ENCODE results near the gene P4HB. TPM values are rescaled to one million over a fixed set of nuclear protein-coding genes. Genes with fewer than 3 reads are reported as not detected.

P4HB gene
- polyA plus RNA-seq, 1 of the 3 experiments (the other 2 are of a cell fraction): 165 TPM

DNA sequence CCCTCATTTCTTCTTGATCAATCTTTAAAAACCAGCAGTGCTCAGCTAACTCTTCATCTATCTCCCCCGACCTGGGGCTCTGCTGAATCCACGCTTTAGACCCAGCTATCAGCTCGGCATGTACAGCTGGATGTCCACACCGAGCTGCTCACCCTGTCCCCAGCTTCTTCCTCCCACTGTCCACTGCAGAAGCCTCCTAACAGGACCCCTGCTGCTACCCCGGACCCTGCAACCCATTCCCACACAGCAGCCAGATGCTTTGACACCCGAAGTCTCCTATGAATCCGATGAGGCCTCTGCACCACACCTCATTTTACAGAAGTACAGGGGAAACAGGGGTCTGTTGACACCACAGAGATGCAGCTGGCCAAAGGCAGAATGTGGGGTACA is 42.6 kb downstream of the P4HB start (continued):
- TF ChIP-seq, protein P1, sequence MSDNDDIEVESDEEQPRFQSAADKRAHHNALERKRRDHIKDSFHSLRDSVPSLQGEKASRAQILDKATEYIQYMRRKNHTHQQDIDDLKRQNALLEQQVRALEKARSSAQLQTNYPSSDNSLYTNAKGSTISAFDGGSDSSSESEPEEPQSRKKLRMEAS (IDR thresholded peaks at IDR 0.05; ENCODE audit: low read depth): no peak
- TF ChIP-seq MEF2A (IDR thresholded peaks at IDR 0.05; ENCODE audit: borderline replicate concordance, low read depth) (no peak), JUND (IDR thresholded peaks at IDR 0.05) (no peak)

- CTCF ChIA-PET: interaction anchor here (1.0 to 1.7 kb wide), 5 partner anchors 10 to 144 kb away, joined by 3 to 6 read pairs (median 3); no protein-coding TSS in a partner anchor
- Histone ChIP-seq H3K36me3 (replicated peaks in 1 of 2; ENCODE audit: control insufficient read depth in 1 of 2, insufficient read depth in 2 of 2, low read length in 1 of 2) (no peaks in the 10 kb centered on the region), H3K9me3 (no peaks in the 10 kb centered on the region), H3K27me3 (ENCODE audit: insufficient read depth) (peaks cover 6% of the 10 kb centered on the region), H3K4me2 (no peak overlapping the region), H3K4me1 (ENCODE audit: control insufficient read depth in 1 of 2, insufficient read depth in 2 of 2, low read depth in 1 of 2, low read length in 1 of 2) (peaks cover 0 to 30% of the 10 kb centered on the region in 2 experiments; a peak in 1 of 4 replicates), H3K27ac (ENCODE audit: low read depth in 2 of 2, low read length in 1 of 2) (no peak overlapping the region), H3K79me2 (ENCODE audit: insufficient read depth) (no peaks in the 10 kb centered on the region), H3K9me2 (no peaks in the 10 kb centered on the region), H3K9ac (no peak overlapping the region), H2AFZ (ENCODE audit: low read depth) (no peak overlapping the region), H3K4me3 (ENCODE audit: low read depth in 2 of 2, low read length in 1 of 2) (no peak overlapping the region), H4K20me1 (ENCODE audit: insufficient read depth) (no peaks in the 10 kb centered on the region), H3F3A (replicated peaks; ENCODE audit: insufficient read depth) (no peaks in the 10 kb centered on the region)
- no peak for TF ChIP-seq MEF2A (IDR thresholded peaks at IDR 0.05; ENCODE audit: borderline replicate concordance, low read depth)
- no peak for TF ChIP-seq POLR2AphosphoS5 (IDR thresholded peaks at IDR 0.05; ENCODE audit: low read depth, low read length)
- WGBS (ENCODE audit: low lambda C conversion rate): 74% methylated on average over 2 of the region's 2 CpGs
- no peak for DNase-seq
- POLR2A ChIA-PET: interaction anchor here (0.7 to 1.9 kb wide), 4 partner anchors 9 to 45 kb away, joined by 3 to 6 read pairs (median 3); partner anchors contain the start of genes MCRIP1 and P4HB
These were observed 44.7 kb downstream of the P4HB start for GRCh38 chr17:81815646-81815986.

- Histone ChIP-seq H3K9ac (no peak overlapping the region), H3K79me2 (ENCODE audit: insufficient read depth) (no peaks in the 10 kb centered on the region), H3F3A (replicated peaks; ENCODE audit: insufficient read depth) (no peaks in the 10 kb centered on the region), H3K9me3 (no peaks in the 10 kb centered on the region), H3K4me1 (ENCODE audit: control insufficient read depth in 1 of 2, insufficient read depth in 2 of 2, low read depth in 1 of 2, low read length in 1 of 2) (peaks cover 0 to 30% of the 10 kb centered on the region in 2 experiments; a peak in 1 of 4 replicates), H3K27ac (ENCODE audit: low read depth in 2 of 2, low read length in 1 of 2) (no peak overlapping the region), H3K4me3 (ENCODE audit: low read depth in 2 of 2, low read length in 1 of 2) (no peak overlapping the region), H2AFZ (ENCODE audit: low read depth) (no peak overlapping the region), H4K20me1 (ENCODE audit: insufficient read depth) (no peaks in the 10 kb centered on the region), H3K36me3 (replicated peaks in 1 of 2; ENCODE audit: control insufficient read depth in 1 of 2, insufficient read depth in 2 of 2, low read length in 1 of 2) (no peaks in the 10 kb centered on the region), H3K27me3 (ENCODE audit: insufficient read depth) (peaks cover 11% of the 10 kb centered on the region), H3K9me2 (no peaks in the 10 kb centered on the region), H3K4me2 (no peak overlapping the region)
- 69% methylated on average over 14 of the region's 24 CpGs for WGBS (ENCODE audit: low lambda C conversion rate)
- DNase-seq: no peak
- POLR2A ChIA-PET: interaction anchor here (0.8 to 1.9 kb wide), 3 partner anchors 9 to 46 kb away, joined by 3 to 6 read pairs (median 3); partner anchors contain the start of genes MCRIP1 and P4HB
- TF ChIP-seq POLR2AphosphoS5 (IDR thresholded peaks at IDR 0.05; ENCODE audit: low read depth, low read length) (no peak), YY1 (IDR thresholded peaks at IDR 0.05; ENCODE audit: low read depth) (no peak), TEAD4 (IDR thresholded peaks at IDR 0.05; ENCODE audit: borderline replicate concordance, insufficient read depth) (no peak), RFX5 (IDR thresholded peaks at IDR 0.05; ENCODE audit: low read length) (no peak), TAF1 (IDR thresholded peaks at IDR 0.05; ENCODE audit: borderline replicate concordance, low read depth, low read length) (no peak), USF1 (IDR thresholded peaks at IDR 0.05; ENCODE audit: borderline replicate concordance, low read depth) (no peak), FOXJ3 (CRISPR knock-in tag; IDR thresholded peaks at IDR 0.05) (no peak), EZH2phosphoT487 (IDR thresholded peaks at IDR 0.05; ENCODE audit: borderline replicate concordance, low read depth) (no peak), RAD21 (IDR thresholded peaks at IDR 0.05; ENCODE audit: low read length) (no peak), NFIC (IDR thresholded peaks at IDR 0.05; ENCODE audit: borderline replicate concordance) (no peak), MXI1 (IDR thresholded peaks at IDR 0.05; ENCODE audit: low read depth, low read length) (no peak), FOXM1 (IDR thresholded peaks at IDR 0.05; ENCODE audit: low read depth) (no peak), JUND (IDR thresholded peaks at IDR 0.05) (no peak), PBX3 (IDR thresholded peaks at IDR 0.05) (no peak), GABPA (IDR thresholded peaks at IDR 0.05; ENCODE audit: low read depth) (no peak), RXRA (IDR thresholded peaks at IDR 0.05; ENCODE audit: borderline replicate concordance, low read depth) (no peak), SMC3 (IDR thresholded peaks at IDR 0.05; ENCODE audit: low read depth, low read length) (no peak), CTCF (IDR thresholded peaks at IDR 0.05) (no peak), RCOR1 (IDR thresholded peaks at IDR 0.05; ENCODE audit: low read length) (no peak)
- TF ChIP-seq, protein P1 (IDR thresholded peaks at IDR 0.05; ENCODE audit: low read depth): no peak
- CTCF ChIA-PET: interaction anchor here (0.6 to 1.7 kb wide), 8 partner anchors 9 to 223 kb away, joined by 3 to 6 read pairs (median 3); partner anchors contain the start of gene DCXR
These were observed 45.3 kb downstream of the P4HB start for GRCh38 chr17:81814748-81815645.

All from SK-N-SH (cell line).